ENCODE measurements around the gene HTR3E.
"Not testable (repeated sequence)": the region's sequence is repeated elsewhere in the genome, so short reads cannot be mapped to it uniquely, and the experiment has no call there.

The HTR3E gene

GRCh38 chr3:184135911-184136260 lies 39.0 kb downstream of the HTR3E start:
- Mint-ChIP-seq H3K4me3 (peak overlapping the region; percentile 97), H3K9me3 (no peaks in the 10 kb centered on the region), H3K27ac (peak overlapping the region; percentile 94), H3K36me3 (peaks cover 51% of the 10 kb centered on the region), H3K4me1 (peaks cover 40% of the 10 kb centered on the region)
- ATAC-seq: no peak
- DNase-seq (ENCODE audit: low spot score in 2 of 2): no peak

- Mint-ChIP-seq H3K9me3 (no peaks in the 10 kb centered on the region), H3K4me1 (peaks cover 27% of the 10 kb centered on the region), H3K36me3 (peaks cover 81% of the 10 kb centered on the region), H3K27ac (no peak overlapping the region), H3K4me3 (no peak overlapping the region)
- DNase-seq (ENCODE audit: low spot score in 2 of 2) (no peak), ATAC-seq (no peak)
These were observed 43.6 kb downstream of the HTR3E start for GRCh38 chr3:184140436-184140835.

- H3K4me3 Mint-ChIP-seq: no peak overlapping the region
- peaks cover 87% of the 10 kb centered on the region for H3K36me3 Mint-ChIP-seq
- H3K4me1 Mint-ChIP-seq: peaks cover 10% of the 10 kb centered on the region
These were observed 45.3 kb downstream of the HTR3E start for GRCh38 chr3:184142199-184142598.

GRCh38 chr3:184143327-184143726 lies 46.5 kb downstream of the HTR3E start:
- H3K9me3 Mint-ChIP-seq: no peaks in the 10 kb centered on the region
- H3K4me3 Mint-ChIP-seq: no peak overlapping the region
- H3K36me3 Mint-ChIP-seq: peaks cover 77% of the 10 kb centered on the region
- no peaks in the 10 kb centered on the region for H3K4me1 Mint-ChIP-seq
- DNase-seq (ENCODE audit: low spot score in 2 of 2) (no peak), ATAC-seq (no peak)
- H3K27ac Mint-ChIP-seq: no peak overlapping the region

More at GRCh38 chr3:184142199-184142598, 45.3 kb downstream of the HTR3E start:
- Mint-ChIP-seq H3K9me3 (no peaks in the 10 kb centered on the region), H3K27ac (peak overlapping the region; percentile 35)
- ATAC-seq (no peak), DNase-seq (ENCODE audit: low spot score in 2 of 2) (no peak)

GRCh38 chr3:184144505-184144904 lies 47.6 kb downstream of the HTR3E start:
- no peak for ATAC-seq
- H3K27ac Mint-ChIP-seq: no peak overlapping the region

GRCh38 chr3:184145111-184145524 lies 48.3 kb downstream of the HTR3E start:
- Mint-ChIP-seq H3K9me3 (no peaks in the 10 kb centered on the region), H3K4me1 (no peaks in the 10 kb centered on the region), H3K27ac (no peak overlapping the region), H3K36me3 (peaks cover 59% of the 10 kb centered on the region), H3K4me3 (no peak overlapping the region)
- no peak for DNase-seq (ENCODE audit: low spot score in 2 of 2)
- ATAC-seq: peak; percentile 75

More at GRCh38 chr3:184144505-184144904, 47.6 kb downstream of the HTR3E start:
- H3K36me3 Mint-ChIP-seq: peaks cover 65% of the 10 kb centered on the region
- no peak overlapping the region for H3K4me3 Mint-ChIP-seq
- no peak for DNase-seq (ENCODE audit: low spot score in 2 of 2)
- no peaks in the 10 kb centered on the region for H3K9me3 Mint-ChIP-seq
- no peaks in the 10 kb centered on the region for H3K4me1 Mint-ChIP-seq

- Mint-ChIP-seq H3K9me3 (no peaks in the 10 kb centered on the region), H3K4me1 (no peaks in the 10 kb centered on the region), H3K27ac (no peak overlapping the region), H3K36me3 (peaks cover 52% of the 10 kb centered on the region), H3K4me3 (no peak overlapping the region)
- no peak for ATAC-seq
- DNase-seq (ENCODE audit: low spot score in 2 of 2): no peak
These were observed 48.9 kb downstream of the HTR3E start for GRCh38 chr3:184145751-184146270.

GRCh38 chr3:184148076-184148475 lies 51.2 kb downstream of the HTR3E start:
- no peaks in the 10 kb centered on the region for H3K9me3 Mint-ChIP-seq
- peaks cover 35% of the 10 kb centered on the region for H3K36me3 Mint-ChIP-seq
- H3K4me3 Mint-ChIP-seq: no peak overlapping the region
- no peak for ATAC-seq
- no peak overlapping the region for H3K27ac Mint-ChIP-seq
- no peaks in the 10 kb centered on the region for H3K4me1 Mint-ChIP-seq
- no peak for DNase-seq (ENCODE audit: low spot score in 2 of 2)

GRCh38 chr3:184149123-184149522 lies 52.3 kb downstream of the HTR3E start:
- Mint-ChIP-seq H3K36me3 (peaks cover 24% of the 10 kb centered on the region), H3K4me3 (no peak overlapping the region), H3K9me3 (no peaks in the 10 kb centered on the region), H3K4me1 (no peaks in the 10 kb centered on the region), H3K27ac (no peak overlapping the region)
- ATAC-seq (no peak), DNase-seq (ENCODE audit: low spot score in 2 of 2) (no peak)

- H3K27ac Mint-ChIP-seq; DNase-seq (ENCODE audit: low spot score in 2 of 2); ATAC-seq; H3K4me3 Mint-ChIP-seq; H3K9me3 Mint-ChIP-seq; H3K4me1 Mint-ChIP-seq: not testable (repeated sequence)
- H3K36me3 Mint-ChIP-seq: peaks cover 23% of the 10 kb centered on the region
These were observed 52.9 kb downstream of the HTR3E start for GRCh38 chr3:184149770-184150169.

GRCh38 chr3:184154885-184155643 lies 58.2 kb downstream of the HTR3E start, which contains the start of gene DVL3:
Gene DVL3 (plus strand): TSS chr3:184155377. CDS start chr3:184155636, 259 bp downstream.
- ATAC-seq: peak; percentile 83
- H3K9me3 Mint-ChIP-seq: no peaks in the 10 kb centered on the region
- peak; percentile 42 to 75 for DNase-seq (ENCODE audit: low spot score in 2 of 2)
- H3K27ac Mint-ChIP-seq: peak within 1 kb of the TSS; percentile 90
- H3K4me1 Mint-ChIP-seq: peaks cover 28% of the 10 kb centered on the region
- H3K4me3 Mint-ChIP-seq: peak within 1 kb of the TSS; percentile 89
- H3K36me3 Mint-ChIP-seq: peaks cover 24% of the 10 kb centered on the region

GRCh38 chr3:184155644-184156521 lies 59.0 kb downstream of the HTR3E start:
- peak; percentile 79 for ATAC-seq
- H3K9me3 Mint-ChIP-seq: no peaks in the 10 kb centered on the region
- H3K4me1 Mint-ChIP-seq: peaks cover 37% of the 10 kb centered on the region
- peak overlapping the region; percentile 89 for H3K4me3 Mint-ChIP-seq
- peaks cover 30% of the 10 kb centered on the region for H3K36me3 Mint-ChIP-seq
- peak overlapping the region; percentile 90 for H3K27ac Mint-ChIP-seq
- peak in 1 of 2 donors; percentile 34 for DNase-seq (ENCODE audit: low spot score in 2 of 2)

- Mint-ChIP-seq H3K4me1 (peaks cover 41% of the 10 kb centered on the region), H3K27ac (peak overlapping the region; percentile 90), H3K36me3 (peaks cover 33% of the 10 kb centered on the region), H3K4me3 (peak overlapping the region; percentile 89), H3K9me3 (no peaks in the 10 kb centered on the region)
- DNase-seq (ENCODE audit: low spot score in 2 of 2) (no peak), ATAC-seq (no peak)
These were observed 59.7 kb downstream of the HTR3E start for GRCh38 chr3:184156522-184156955.
